Hematopoietic multipotent progenitor cell treated with erythropoietin and hydrocortisone succinate and interleukin-3 and kit ligand, for 17 days (in vitro differentiated cells): ENCODE data around the gene UFD1.

Source experiments
- DNase-seq: peaks from one replicate; pipeline ENCODE4 v3.0.0-alpha.2; 2015; ENCODE audit warnings: low spot score

Gene UFD1, protein sequence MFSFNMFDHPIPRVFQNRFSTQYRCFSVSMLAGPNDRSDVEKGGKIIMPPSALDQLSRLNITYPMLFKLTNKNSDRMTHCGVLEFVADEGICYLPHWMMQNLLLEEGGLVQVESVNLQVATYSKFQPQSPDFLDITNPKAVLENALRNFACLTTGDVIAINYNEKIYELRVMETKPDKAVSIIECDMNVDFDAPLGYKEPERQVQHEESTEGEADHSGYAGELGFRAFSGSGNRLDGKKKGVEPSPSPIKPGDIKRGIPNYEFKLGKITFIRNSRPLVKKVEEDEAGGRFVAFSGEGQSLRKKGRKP

DNA sequence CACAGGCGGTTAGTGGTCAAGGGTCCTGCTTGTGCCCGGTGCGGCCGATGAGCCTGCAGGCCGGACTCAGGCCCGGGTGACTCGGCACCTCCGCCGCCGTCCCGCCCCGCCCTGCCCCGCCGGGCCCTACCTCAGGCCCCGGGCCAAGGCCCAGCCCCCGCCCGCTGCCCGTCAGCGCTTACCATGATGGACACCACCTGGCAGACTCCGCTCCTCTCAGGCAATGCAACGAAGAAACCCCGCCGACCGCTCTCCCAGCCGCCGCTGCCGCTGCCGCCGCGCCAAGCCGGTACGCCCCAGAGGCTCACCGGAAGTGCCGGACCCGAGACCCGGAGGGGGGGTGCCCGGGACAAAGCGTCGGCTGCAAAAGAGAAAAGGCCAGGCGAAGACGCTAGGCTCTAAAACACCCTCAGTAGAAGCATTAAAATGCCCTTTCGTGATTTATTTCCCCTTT lies at the start of gene UFD1:
TSS of gene UFD1 (minus strand) at position 293 of the 454 bp plus-strand sequence. CDS start at position 185, 108 bp downstream.
- DNase-seq, result no peak

DNA sequence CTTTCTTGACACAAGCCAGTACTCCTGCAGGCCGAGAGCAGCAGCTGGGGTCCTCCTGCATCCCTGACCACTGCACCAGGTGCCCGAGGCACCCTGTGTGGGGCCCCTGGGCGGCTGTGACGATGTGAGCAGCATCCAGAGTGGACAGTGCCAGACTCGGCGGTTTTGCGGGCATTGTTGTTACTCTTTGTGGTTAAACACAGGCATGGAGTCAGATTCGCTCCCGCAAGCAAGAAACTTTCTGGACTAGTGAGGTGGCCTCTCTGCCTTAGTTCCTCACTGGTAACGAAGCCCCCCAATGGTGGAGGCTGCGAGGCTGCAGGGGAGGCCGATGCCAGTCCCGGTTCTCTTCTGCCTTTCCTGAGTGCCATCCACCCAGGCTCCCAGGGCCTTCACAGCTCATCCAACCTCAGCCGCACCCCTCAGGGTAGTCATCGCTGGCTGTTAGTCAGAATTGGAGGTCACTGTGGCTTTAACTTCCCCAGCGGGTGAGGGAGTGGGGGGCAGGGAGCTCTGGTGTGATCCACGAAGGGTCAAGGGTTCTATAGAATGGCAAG lies 48.9 kb upstream of the UFD1 start:
- no peak for DNase-seq

DNA sequence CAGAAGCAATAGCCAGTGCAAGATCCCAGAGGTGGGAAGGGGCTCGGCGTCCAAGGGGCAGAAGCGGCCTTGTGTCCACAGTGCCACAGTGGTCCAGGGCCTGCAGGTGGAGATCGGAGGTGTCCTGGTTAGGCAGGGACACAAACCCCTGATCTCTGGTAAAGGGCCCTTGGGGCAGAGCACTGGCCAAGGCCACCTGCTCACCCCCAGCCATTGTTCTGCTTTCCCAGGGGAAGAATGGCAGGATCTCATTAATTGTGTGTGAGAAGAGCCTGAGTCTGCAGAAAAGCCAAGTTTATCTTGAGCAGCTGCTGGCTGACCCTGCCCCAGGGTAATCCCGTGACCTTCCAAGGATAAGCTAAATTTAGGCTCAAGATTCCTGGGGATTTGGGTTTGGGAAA lies 48.3 kb upstream of the UFD1 start:
- no peak for DNase-seq

DNA sequence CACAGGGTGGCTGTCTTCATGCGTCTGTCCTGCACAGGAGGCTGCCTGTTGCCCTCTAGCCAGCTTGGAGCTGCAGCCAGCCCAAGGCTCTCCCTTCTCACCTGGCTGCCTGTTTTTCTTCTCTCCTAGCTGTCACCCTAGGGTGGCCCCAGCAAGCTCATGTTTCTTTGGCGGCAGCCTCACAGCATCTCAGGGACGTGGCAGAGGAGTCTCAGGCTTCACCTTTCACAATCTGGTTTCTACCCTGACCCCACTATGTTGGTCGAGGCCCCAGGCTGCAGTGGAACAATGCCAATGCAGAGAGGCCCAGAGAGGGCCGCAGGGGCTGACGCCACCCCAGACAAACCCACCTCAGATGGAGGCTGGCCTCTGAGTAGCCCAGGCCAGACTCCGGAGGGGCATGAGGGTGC lies 47.7 kb upstream of the UFD1 start:
- no peak for DNase-seq

DNA sequence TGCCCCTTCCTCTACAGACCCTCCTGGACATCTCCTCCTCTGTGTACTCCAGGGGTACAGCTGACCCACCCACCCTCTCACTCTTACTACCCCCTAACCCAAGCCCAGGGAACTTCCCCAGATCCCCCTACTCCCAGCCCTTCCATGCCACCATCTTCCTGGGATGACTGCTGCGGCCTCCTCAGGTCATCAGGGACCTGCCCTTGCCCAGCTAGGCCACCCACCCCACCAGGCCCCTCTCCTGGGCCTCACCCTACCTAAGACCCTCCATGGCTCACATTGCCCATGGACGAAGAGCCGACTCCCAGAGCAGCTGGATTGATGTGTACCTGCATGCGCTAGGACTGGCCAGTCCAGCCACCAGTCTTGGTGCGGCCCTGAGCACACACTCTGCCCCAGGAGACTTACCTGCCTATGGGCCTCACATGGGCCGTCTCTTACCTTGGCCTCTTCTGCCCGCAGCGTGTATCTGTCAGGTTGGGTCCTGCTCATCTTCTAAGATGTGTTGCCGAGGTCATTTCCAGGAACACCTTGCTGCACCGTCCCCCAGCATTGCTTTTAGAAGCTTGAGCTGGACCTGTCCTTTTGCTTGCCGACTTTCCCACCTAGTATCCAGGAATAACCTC lies 47.2 kb upstream of the UFD1 start:
- no peak for DNase-seq

DNA sequence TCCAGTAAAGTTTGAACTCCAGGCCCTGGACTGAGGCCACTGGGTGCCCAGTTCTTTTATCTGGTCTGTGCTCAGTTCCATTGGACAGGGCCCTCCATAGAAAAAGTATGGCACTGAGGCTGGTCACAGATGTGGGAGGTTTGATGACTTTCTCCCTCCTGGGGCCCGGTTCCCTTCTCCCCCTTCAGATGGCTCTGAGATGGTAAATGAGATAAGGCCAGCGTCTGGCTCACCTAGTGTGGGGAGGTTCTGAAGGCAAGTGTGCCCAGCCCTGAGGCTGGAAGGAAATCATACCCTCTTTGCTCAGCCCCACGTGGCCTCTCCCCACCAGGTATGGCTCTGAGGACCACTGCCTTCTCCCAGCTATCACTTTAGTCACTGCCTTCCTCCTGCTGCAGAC lies 46.7 kb upstream of the UFD1 start:
- no peak for DNase-seq

DNA sequence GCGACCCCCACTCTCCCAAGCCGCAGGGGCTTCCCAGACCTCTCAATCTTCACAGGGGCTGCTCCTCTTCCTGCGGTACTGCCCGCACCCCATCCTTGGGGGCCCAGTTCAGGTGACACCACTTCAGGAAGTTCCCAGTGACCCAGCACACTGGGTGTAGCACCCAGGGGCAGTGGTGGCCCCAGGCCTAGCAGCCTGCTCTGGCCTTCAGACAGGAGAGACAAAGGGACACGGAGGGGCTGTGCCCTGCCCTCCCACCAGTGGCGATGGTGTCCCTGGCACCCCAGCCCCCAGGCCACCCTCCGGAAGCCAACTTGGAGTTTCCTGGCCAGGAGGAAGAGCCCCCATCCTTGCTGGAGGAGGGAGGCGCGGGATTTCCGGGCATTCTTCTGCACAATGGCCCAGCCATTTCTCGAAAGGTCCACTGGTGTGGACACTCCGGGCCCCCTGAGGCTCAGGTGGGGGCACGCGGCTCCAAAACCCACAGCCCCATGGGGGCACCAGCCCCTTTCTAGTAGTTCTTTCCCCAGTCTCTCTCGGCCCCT lies 46.2 kb upstream of the UFD1 start:
- DNase-seq, result no peak

DNA sequence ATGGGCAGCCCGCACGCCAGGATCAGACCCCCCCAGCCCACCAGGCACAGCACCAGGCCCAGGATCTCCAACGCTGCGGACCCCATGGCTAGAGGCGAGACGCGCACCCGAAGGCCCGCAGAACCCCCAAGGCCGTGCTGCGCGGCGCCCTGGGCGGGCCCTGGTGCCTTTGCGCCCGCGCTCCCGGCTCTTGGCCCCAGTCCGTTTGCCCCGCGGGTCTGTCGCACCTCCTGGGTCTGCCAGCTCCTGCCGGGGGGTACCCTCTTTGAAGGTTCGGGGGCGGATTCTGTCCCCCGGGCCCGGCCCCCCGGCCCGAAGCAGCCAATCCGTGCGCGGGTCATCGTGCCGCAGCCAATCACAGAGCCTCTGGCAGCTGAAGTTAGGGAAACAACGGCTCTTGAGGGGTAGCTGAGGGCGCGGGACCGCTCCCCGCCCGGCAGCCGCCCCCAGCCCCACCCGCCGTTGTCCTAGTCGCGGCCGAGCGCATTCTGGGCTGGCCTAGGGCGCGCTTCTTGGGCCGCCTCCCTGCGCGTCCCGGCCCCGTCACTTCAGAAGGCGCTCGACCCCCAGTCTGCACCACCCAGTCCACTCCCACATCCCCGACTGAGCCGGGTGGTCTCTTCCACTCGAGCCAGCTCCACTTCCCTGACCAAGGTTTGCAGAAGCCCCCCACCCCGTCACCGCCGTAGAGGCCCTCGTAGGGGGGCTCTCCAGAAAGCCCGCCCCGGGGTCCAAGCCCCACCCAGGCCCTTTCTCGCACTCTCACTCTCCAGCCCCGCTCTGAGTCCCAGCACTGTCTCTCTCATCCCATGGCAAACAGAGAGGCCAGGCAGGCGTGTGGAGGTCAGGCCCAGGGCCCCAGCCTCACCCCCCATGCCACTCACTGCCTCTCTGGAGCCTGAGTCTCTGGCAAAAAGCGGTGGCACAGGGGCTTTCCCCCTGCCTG lies 45.5 kb upstream of the UFD1 start, which contains the start of gene CLDN5:
TSS of gene CLDN5 (minus strand) at position 241 of the 946 bp plus-strand sequence. CDS start at position 86, 155 bp downstream.
- no peak for DNase-seq

DNA sequence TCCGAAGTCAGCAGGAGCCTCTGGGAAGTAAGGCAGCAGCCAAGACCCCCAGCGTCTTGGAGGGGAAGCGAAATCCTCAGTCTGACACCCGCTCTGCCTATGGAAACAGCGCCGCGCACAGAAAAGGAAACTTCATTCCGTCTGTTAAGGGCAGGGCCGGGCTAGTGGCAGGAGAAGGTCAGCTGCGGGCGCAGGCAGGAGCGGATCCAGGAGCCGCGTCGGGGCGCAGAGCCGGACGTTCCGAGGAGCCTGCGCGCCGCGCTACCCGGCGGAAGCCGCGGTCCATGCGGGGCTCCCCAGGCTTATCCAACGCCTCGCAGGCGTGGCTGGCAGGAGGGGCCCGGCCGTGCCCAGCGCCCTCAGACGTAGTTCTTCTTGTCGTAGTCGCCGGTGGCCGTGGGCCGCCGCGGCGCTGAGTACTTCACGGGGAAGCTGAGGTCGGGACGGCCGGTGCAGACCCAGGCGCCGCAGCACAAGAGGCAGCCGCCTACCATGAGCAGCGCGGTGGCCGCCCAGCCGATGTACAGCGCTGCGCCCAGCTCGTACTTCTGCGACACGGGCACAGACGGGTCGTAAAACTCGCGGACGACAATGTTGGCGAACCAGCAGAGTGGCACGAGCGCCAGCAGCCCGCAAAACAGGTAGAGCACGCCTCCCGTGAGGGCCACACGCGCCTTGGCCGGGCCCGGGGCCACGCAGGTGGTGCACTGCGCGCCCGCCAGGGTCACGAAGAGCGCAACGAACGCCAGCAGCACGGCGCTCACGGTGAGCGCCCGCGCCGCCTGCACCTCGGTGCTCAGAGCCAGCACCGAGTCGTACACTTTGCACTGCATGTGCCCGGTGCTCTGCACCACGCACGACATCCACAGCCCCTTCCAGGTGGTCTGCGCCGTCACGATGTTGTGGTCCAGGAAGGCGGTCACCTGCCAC lies 44.5 kb upstream of the UFD1 start:
- DNase-seq, result no peak

DNA sequence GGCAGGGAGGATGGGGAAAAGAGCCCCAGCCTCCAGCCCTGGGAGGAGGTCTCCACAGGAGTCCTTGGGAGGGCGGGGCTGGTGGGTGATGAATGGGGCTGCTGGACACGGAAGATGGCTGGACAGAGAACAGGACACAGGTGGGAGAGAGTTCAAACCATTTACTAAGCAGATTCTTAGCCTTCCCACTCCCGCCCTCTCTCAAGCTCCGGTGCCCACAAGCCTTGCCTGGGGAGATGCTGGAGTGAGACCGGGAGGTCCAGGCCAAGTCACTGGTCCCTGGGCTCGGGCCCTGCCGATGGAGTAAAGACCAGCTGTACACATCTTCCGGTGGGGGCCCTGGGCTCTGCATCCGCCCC lies 43.9 kb upstream of the UFD1 start:
- no peak for DNase-seq

DNA sequence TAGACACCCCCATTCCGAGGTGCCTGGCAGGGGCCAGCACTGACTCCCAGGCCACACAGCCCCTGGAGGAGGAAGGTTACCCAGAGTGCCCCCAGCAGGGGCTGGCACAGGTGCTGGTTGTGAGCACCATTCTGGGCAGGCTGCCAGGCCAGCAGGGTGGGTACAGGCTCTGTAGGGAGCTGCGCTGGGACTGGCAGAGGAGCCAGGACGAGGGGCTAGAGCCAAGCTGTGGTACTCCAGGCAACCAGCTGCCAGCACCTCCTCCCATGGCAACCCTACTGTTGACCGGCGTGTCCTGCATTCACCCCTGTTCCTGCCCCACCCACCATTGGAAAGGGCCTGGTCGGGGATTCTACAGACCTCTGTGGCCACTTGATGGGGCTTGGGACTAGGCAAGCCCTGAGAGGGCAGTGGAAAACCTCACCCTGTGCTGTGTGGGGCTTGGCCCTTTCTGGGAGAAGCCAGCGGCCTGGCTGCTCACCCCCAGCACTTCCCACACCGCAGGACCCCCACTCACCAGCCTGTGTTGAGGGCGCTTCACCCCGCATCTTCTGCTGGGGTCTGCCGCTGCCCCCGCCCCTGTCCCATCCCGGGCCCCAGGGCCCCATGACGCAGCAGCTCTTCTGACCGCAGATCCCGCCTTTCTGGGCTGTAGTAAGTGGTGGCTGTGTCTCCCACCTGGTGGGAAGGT lies 43.3 kb upstream of the UFD1 start:
- DNase-seq, result no peak

DNA sequence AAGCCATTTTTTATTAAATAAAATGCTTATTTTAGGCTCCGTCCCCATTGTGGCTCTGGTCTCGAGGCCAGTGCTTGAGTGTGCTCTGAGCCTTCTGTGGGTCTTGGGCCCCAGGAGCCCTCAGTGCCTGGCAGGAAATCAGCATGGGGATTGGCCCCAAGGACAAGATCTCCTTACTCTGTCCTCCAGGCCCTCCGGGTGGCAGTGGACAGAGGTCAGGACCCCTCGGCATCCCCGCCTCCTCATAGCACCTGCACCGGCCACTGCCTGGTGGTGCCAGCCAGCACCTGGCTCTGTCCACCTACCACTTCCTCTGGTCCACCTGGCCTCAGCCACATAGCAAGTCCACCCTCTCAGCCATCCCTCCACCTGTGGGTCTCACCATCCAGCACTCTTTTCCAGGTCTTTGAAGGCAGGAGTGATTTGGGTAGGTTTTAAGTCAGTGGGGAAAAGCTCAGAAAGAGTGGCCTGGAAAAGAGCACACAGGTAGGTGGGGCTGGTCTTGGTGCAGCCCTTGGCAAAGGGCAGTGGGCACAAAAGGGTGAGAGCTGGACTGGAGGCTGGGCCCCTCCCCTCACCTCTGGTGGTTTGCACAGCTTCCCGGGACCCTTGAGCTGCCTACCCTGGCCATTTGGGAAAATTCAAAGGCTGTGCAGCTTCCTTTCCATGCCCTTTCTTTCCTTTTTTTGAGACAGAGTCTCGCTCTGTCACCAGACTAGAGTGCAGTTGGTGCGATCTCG lies 41.7 kb upstream of the UFD1 start:
- DNase-seq, result no peak

DNA sequence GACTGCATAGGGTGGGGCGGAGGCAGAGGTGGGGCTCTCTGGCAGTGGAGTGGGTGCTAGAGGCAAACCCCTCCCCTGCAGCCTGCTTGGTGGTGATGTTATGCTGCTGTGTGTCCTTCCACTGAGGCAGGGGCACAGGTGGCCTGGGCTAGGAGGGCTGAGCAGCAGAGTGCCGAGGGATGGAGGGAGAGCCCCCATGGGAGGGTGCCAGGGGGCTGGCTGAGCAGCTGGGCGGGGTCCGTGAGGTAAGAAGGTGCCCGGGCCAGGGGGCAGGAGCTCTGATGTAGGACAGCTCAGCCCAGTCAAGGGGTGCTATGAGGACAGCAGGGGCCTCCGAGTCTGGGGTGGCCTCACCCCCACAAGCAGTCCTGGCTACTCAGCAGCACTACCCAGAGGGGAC lies 41.0 kb upstream of the UFD1 start:
- no peak for DNase-seq

DNA sequence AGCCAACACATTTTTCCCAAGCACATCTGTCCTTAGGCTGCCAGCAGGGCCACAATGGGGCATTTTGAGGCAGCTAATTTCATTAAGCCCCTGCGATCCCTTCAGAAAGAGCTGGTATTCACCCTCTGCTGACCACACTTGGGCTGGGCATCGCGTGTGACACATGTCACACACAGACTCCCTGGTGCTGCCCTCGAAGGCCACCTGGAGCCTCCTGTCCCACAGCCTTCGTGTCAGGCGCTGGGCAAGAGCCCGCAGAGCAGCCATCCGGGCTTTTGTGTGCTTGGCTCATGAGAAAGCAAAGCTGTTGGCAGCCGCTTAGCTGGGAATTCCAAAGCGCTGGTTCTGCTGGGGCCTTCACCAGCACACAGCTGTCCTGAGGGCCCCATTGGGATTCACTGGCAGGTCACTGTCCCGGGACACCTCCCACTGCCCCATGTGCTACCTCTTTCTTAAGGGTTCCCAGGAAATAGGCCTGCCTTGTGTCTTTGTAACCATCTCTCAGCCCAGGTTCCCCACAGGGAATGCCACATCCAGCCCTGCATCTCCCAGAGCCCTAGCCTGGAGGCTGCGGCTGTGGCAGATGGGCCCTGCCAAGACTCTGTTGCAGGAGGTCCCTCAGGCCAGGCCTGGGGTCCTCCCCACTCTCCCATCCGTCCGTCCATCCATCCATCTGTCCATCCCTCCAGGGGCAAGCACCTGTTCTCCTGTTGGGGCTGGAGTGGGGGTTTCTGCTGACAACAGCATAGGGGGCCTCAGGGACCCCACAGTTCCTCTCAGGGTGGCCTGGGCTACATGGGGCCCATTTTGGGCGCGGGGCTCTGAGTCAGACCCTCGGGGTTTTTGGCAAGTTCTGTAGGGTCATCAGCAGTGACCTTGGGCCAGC lies 40.3 kb upstream of the UFD1 start:
- DNase-seq, result no peak

DNA sequence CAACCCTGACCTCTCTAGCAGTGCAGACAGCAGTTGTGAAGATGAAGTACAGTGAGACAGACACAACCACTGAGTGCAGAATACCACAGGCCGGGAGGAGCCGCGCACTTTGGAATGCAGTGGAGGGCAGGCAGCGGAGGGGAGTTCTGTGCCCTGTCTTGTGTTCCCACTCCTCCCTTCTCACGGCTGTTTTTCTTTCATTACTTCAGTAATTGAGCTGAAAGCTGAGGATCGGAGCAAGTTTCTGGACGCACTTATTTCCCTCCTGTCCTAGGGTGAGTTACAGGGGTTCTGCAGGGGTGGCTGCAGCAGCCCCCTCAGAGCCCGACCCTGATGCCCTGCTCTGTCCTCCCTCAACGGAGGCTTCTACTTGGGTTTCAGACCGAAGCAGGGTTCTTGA lies 39.6 kb upstream of the UFD1 start:
- DNase-seq, result no peak

DNA sequence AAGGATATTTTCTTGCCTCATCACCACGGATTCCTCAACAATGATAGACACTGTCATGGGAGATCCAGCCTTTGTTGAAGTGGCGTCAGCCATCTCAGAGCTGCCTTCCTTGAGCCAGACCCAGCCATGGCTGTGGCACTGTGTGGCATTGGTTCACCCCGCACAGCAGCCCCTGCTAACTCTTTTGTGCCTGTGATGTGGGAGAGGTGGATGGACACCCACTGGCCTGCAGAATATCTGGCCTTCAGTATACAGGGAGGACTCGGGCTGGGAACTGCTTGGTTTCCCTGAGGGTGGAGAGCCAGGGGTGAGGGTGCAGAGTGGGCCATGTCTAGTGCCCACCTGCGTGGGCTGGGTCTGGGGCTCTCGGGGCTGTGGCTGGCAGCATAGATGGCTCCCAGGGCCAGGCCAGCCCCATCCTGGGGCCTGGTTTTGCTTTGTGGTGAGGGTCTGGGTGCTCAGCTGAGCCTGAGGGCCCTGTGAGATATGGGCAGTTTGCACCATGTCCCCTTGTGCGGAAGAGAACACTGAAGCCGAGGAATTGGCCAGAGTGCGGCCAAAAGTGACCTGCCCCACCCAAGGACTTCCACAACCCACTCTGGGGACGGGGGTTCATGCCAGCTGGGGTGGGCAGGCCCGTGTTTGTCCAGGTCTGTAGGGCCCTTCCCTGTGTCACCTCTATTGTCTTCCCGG lies 39.1 kb upstream of the UFD1 start:
- no peak for DNase-seq

DNA sequence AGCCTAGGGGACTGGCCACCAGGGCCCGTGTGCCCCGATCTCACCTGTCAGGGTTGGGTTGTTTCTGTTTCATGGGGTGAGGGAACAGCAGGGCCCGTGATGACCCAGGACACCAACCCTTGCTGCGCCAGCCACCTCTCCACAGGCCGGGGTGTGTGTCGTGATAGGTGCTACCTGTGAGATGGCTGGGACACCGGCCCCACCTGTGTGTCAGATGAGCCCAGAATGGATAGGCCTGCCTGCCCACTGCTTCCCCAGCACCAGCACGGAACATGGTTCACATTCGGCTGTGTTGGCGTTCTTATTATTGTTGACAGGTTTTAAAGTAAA lies 38.1 kb upstream of the UFD1 start:
- DNase-seq, result no peak
